HL-60 (cell line): ENCODE data around the gene NAV2.

Source experiments
- CTCF ChIP-seq: IDR thresholded peaks from one replicate; pipeline ENCODE4 v1.5.1; 2011; ENCODE audit warnings: low read length, control low read depth, inconsistent platforms; ENCODE audit not compliant: insufficient read depth
- POLR2AphosphoS5 ChIP-seq: IDR thresholded peaks from 2 replicates; pipeline ENCODE4 v1.6.1; 2012; ENCODE audit warnings: low read depth
- REST ChIP-seq: IDR thresholded peaks from 2 replicates; pipeline ENCODE4 v1.6.1; 2012; ENCODE audit warnings: low read depth; ENCODE audit not compliant: insufficient replicate concordance
- SPI1 ChIP-seq: IDR thresholded peaks from 2 replicates; pipeline ENCODE4 v1.6.1; 2012; ENCODE audit warnings: low read depth, mild to moderate bottlenecking, borderline replicate concordance

- TF ChIP-seq CTCF: no peak
- no peak for TF ChIP-seq POLR2AphosphoS5
- TF ChIP-seq REST: no peak
- no peak for TF ChIP-seq SPI1
Observed at GRCh38 chr11:20036626-20037335, 324.1 kb downstream of the NAV2 start.
